GM23248 (cell line): ENCODE data around the gene RABGAP1L. TPM values are rescaled to one million over a fixed set of nuclear protein-coding genes. Genes with fewer than 3 reads are reported as not detected.

ENCODE experiments used
- DNase-seq: peaks from one replicate; pipeline ENCODE4 v3.0.0-alpha.2; 2015
- H2AFZ ChIP-seq: fragments of 200-600 bp; sonication (generic); 2 replicates; pipeline ENCODE4 v1.6.1; 2016; ENCODE audit warnings: antibody characterized with exemption
- H3F3A ChIP-seq: fragments of 200-600 bp; sonication (generic); 2 replicates; pipeline ENCODE4 v1.6.1; 2016; ENCODE audit warnings: mild to moderate bottlenecking, antibody characterized with exemption, mixed run types; ENCODE audit not compliant: insufficient read depth
- H3K27ac ChIP-seq: fragments of 200-600 bp; sonication (generic); 2 replicates; pipeline ENCODE4 v1.5.1; 2016; ENCODE audit warnings: mild to moderate bottlenecking
- H3K27me3 ChIP-seq: fragments of 200-600 bp; sonication (generic); replicated peaks from 2 replicates; pipeline ENCODE4 v1.6.1; 2016; ENCODE audit warnings: mild to moderate bottlenecking; ENCODE audit not compliant: insufficient read depth
- H3K36me3 ChIP-seq: fragments of 200-600 bp; sonication (generic); 2 replicates; pipeline ENCODE4 v1.6.1; 2016; ENCODE audit warnings: low read depth, mild to moderate bottlenecking
- H3K4me1 ChIP-seq: fragments of 200-600 bp; sonication (generic); 2 replicates; pipeline ENCODE4 v1.6.1; 2016; ENCODE audit warnings: mild to moderate bottlenecking; ENCODE audit not compliant: insufficient read depth
- H3K4me2 ChIP-seq: fragments of 200-600 bp; sonication (generic); one replicate; pipeline ENCODE4 v1.6.1; 2016; ENCODE audit warnings: mild to moderate bottlenecking; ENCODE audit not compliant: unreplicated experiment
- H3K4me3 ChIP-seq: fragments of 200-600 bp; sonication (generic); 2 replicates; pipeline ENCODE4 v1.5.1; 2016; ENCODE audit warnings: mild to moderate bottlenecking
- H3K79me2 ChIP-seq: fragments of 200-600 bp; sonication (generic); 2 replicates; pipeline ENCODE4 v1.6.1; 2016; ENCODE audit warnings: mild to moderate bottlenecking; ENCODE audit not compliant: insufficient read depth
- H3K9ac ChIP-seq: fragments of 200-600 bp; sonication (generic); 2 replicates; pipeline ENCODE4 v1.6.1; 2016; ENCODE audit warnings: mild to moderate bottlenecking
- H3K9me2 ChIP-seq: fragments of 200-600 bp; sonication (generic); 2 replicates; pipeline ENCODE4 v1.6.1; 2016; ENCODE audit warnings: mixed run types, mild to moderate bottlenecking, moderate library complexity; ENCODE audit not compliant: insufficient read depth
- H3K9me3 ChIP-seq: fragments of 200-600 bp; sonication (generic); one replicate; pipeline ENCODE4 v1.6.1; 2017; ENCODE audit warnings: low read depth
- H4K20me1 ChIP-seq: fragments of 200-600 bp; sonication (generic); 2 replicates; pipeline ENCODE4 v1.6.0; 2016; ENCODE audit not compliant: insufficient read depth
- EZH2 ChIP-seq: fragments of 200-600 bp; sonication (generic); IDR thresholded peaks from 2 replicates; pipeline ENCODE4 v1.6.1; 2018; ENCODE audit warnings: antibody characterized with exemption, mild to moderate bottlenecking; ENCODE audit not compliant: insufficient read depth, poor library complexity, severe bottlenecking
- EZH2phosphoT487 ChIP-seq: fragments of 200-600 bp; sonication (generic); IDR thresholded peaks from 2 replicates; pipeline ENCODE4 v1.6.1; 2018; ENCODE audit warnings: antibody characterized with exemption, moderate library complexity, mild to moderate bottlenecking, low read depth; ENCODE audit not compliant: insufficient read depth
- WGBS, 2 experiments: methylation state at CpG; one replicate each; pipeline ENCODE4 v1.1.6; 2015 to 2017; ENCODE audit warnings: low lambda C conversion rate in 2 of 2, low coverage in 1 of 2; ENCODE audit errors: missing lambda C conversion rate in 2 of 2; 5-methylcytosine and 5-hydroxymethylcytosine counted together
- in situ Hi-C: fragments of 300-500 bp; cut with MboI; formaldehyde crosslinking; loops from 2 replicates; pipeline ENCODE4 v1.15.0; 2020
- polyA plus RNA-seq: library from polyadenylated mRNA; unstranded; fragments of >200 nt; fragmentation: Nextera tagmentation; extraction: Ambion mirVana; gene quantifications from 2 replicates; pipeline ENCODE4 v1.2.1, GENCODE V29; 2016
- total RNA-seq: library from RNA; depleted of rRNA; stranded (reverse); fragments of >200 nt; shearing (Covaris generic); gene quantifications from 2 replicates; pipeline ENCODE4 v1.2.3, GENCODE V29; 2014

RABGAP1L gene
- total and polyA plus RNA-seq, 2 experiments from 2014 or later, result 13.7 to 21.6 TPM

GRCh38 chr1:174740249-174740968, 581.1 kb downstream of the RABGAP1L start:
- Histone ChIP-seq H3K9ac (no peak overlapping the region), H3K27ac (no peak overlapping the region), H3K4me1 (peaks cover 29% of the 10 kb centered on the region; the same call in 1 of the 2 replicates), H4K20me1 (no peaks in the 10 kb centered on the region), H3K36me3 (no peaks in the 10 kb centered on the region), H3K4me2 (no peak overlapping the region), H3K79me2 (no peaks in the 10 kb centered on the region), H3K27me3 (no peaks in the 10 kb centered on the region), H3K9me2 (no peaks in the 10 kb centered on the region), H3F3A (peaks cover 5% of the 10 kb centered on the region; the same call in 1 of the 2 replicates), H3K9me3 (no peaks in the 10 kb centered on the region), H2AFZ (no peak overlapping the region), H3K4me3 (no peak overlapping the region)
- TF ChIP-seq EZH2 (no peak), EZH2phosphoT487 (no peak)
- DNase-seq, result peak; percentile 37
- WGBS, 2 experiments, result 41 to 57% methylated on average over 2 of the region's 2 CpGs
- in situ Hi-C loops, result no loop called here

- TF ChIP-seq EZH2phosphoT487 (no peak), EZH2 (no peak)
- in situ Hi-C loops, result no loop called here
- peaks cover 29% of the 10 kb centered on the region; the same call in 1 of the 2 replicates for H3K4me1 ChIP-seq
- H3F3A ChIP-seq, result peaks cover 5% of the 10 kb centered on the region; the same call in 1 of the 2 replicates
- no peak overlapping the region for H2AFZ ChIP-seq
- no peak overlapping the region for H3K4me3 ChIP-seq
- H3K9me2 ChIP-seq, result no peaks in the 10 kb centered on the region
- no peaks in the 10 kb centered on the region for H4K20me1 ChIP-seq
- DNase-seq, result peak; percentile 10
- H3K9ac ChIP-seq, result no peak overlapping the region
- H3K4me2 ChIP-seq, result peak overlapping the region; percentile 49
- no peaks in the 10 kb centered on the region for H3K27me3 ChIP-seq
- 69 to 72% methylated on average over 3 of the region's 3 CpGs for WGBS, 2 experiments
- H3K36me3 ChIP-seq, result no peaks in the 10 kb centered on the region
- no peak overlapping the region for H3K27ac ChIP-seq
- H3K79me2 ChIP-seq, result no peaks in the 10 kb centered on the region
- H3K9me3 ChIP-seq, result no peaks in the 10 kb centered on the region
Measured at GRCh38 chr1:174742805-174743653, 583.7 kb downstream of the RABGAP1L start.

GRCh38 chr1:174743654-174744561, 584.6 kb downstream of the RABGAP1L start:
- in situ Hi-C loops, result no loop called here
- peak overlapping the region; percentile 49 for H3K4me2 ChIP-seq

More at GRCh38 chr1:174743654-174744561, 584.6 kb downstream of the RABGAP1L start:
- Histone ChIP-seq H3F3A (peaks cover 5% of the 10 kb centered on the region; the same call in 1 of the 2 replicates), H4K20me1 (no peaks in the 10 kb centered on the region), H3K27ac (no peak overlapping the region), H3K36me3 (no peaks in the 10 kb centered on the region), H3K9me2 (no peaks in the 10 kb centered on the region), H2AFZ (no peak overlapping the region), H3K79me2 (no peaks in the 10 kb centered on the region), H3K4me3 (no peak overlapping the region), H3K9ac (no peak overlapping the region), H3K4me1 (peaks cover 29% of the 10 kb centered on the region; the same call in 1 of the 2 replicates), H3K27me3 (no peaks in the 10 kb centered on the region), H3K9me3 (no peaks in the 10 kb centered on the region)
- peak; percentile 68 for DNase-seq
- no peak for TF ChIP-seq EZH2phosphoT487
- TF ChIP-seq EZH2, result no peak
- 31 to 34% methylated on average over 4 of the region's 4 CpGs for WGBS, 2 experiments
